GM21717 (cell line): ENCODE data around the gene FNDC3B.
"Not testable (repeated sequence)": the region's sequence is repeated elsewhere in the genome, so short reads cannot be mapped to it uniquely, and the experiment has no call there.

Source experiments
- ATAC-seq: cut with Tn5 transposase; IDR thresholded peaks from one replicate; pipeline ENCODE4 v1.9.1; 2021; ENCODE audit warnings: mild to moderate bottlenecking, moderate library complexity; ENCODE audit not compliant: unreplicated experiment

FNDC3B gene

DNA sequence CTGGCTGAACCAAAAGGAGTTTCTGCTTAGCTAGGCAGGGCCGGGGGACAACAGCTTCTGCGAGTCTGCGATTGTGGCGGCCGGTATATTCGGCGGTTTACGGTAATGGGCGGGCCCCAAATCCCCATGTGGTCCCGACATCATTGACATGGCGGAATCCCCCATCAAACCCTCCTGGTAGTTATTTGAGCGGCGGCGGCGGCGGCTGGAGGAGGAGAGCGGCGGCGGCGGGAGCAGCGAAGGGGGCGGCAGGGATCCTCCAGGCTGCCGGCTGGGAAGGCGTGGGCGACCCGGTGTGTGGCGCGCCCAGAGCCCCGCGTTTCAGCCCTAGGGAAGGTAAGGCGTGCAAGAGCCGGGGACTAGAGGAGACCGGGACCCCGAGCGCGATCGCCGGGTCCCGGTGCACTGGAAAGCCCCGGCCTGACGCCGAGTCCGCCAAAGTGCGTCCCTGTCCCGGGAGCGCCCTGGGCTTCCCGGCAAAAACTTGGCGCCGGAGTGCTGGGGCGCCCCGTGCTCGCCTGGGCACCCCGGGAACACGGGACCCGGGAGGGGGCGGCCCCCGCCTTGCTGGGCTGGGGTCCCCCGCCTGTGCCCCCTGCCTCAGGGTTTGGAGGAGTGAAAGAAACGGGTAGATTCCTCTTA, at the start of gene FNDC3B:
TSS of gene FNDC3B (plus strand) at position 143 of the 642 bp plus-strand sequence. CDS start 72,902 bp downstream, outside the sequence.
- peak; percentile 73 for ATAC-seq

DNA sequence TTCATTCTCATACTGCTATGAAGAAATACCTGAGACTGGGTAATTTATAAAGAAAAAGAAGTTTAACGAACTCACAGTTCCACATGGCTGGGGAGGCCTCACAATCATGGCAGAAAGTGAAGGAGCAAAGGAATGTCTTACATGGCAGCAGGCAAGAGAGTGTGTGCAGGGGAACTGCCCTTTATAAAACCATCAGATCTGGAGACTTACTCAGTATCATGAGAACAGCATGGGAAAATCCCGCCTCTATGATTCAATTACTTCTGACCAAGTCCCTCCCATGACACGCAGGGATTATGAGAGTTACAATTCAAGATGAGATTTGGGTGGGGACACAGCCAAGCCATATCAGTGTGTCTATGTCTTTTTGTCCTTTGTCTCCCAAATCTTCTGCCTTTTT, 49.1 kb upstream of the FNDC3B start:
- not testable (repeated sequence) for ATAC-seq

DNA sequence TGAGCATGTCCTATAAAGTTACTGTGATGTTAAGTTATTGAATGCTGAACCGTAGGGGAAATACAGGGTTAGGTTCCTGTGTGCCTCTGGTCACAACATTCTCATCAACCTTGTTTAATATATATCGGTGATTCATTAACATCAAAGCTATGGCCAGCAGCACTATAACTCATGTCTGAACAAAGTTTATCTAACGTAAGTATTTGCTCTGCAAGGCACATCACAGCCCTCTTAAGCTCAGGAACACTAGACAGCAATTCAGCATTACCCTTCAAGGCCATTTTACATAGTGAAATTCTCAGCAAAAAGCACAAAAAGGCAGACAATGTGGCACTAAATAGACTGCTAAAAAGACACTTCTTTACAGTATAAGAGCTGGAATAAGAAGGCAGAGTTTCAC, 48.2 kb upstream of the FNDC3B start:
- ATAC-seq: no peak

DNA sequence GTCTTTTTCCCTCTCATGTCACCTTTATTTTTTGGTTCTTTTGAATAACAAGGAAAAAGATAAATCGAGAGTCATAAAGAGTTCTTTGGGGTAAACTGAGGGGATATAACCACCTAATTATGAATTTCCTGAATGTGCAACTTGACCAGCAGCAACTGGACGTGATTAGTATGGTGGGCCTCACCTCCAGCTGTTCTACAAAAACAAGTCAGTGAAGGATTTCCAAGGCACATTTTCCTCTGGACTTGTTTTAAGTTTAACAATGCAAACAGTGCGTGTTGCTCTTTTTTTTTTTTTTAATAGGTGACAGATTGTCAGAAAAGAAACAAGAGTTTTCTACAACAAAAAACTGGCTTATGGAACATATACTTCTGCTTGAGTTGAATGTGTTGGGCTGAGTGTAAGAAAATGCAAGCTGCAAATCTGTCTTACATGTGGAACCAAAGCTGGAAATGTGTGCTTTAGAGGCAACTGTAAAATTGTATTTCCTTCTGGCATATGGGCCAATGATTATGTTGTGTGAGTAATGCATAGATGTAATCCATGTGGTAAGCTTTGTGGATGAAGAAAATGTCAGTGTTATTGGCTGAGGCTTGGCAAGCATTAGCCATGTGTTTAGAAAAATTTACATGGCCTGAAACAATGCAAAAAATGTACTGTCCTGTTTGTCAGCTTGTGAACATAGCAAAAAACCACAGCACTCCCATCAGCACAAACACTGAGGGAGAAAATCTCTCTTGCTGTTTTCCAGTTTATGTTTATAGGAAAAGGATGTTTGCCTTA, 44.5 kb upstream of the FNDC3B start:
- no peak for ATAC-seq

DNA sequence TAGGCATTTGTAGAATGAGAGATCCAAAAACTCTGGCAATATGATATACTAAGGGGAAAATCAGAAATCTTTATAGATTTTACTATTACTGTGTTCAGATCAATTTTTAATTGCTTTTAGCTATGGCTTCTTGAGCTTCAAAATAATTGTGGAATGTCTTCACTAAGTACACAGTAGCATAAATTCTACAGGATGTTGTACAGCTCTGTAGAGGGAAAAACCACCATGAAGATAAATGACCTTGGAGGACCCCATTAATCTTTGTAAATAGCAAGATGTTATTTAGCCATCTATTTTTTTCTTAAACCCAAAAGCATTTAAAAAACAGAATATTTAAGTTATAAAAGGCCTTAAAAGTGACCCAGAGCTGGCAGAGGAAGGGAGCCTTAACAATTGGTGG, 43.9 kb upstream of the FNDC3B start:
- ATAC-seq: no peak

DNA sequence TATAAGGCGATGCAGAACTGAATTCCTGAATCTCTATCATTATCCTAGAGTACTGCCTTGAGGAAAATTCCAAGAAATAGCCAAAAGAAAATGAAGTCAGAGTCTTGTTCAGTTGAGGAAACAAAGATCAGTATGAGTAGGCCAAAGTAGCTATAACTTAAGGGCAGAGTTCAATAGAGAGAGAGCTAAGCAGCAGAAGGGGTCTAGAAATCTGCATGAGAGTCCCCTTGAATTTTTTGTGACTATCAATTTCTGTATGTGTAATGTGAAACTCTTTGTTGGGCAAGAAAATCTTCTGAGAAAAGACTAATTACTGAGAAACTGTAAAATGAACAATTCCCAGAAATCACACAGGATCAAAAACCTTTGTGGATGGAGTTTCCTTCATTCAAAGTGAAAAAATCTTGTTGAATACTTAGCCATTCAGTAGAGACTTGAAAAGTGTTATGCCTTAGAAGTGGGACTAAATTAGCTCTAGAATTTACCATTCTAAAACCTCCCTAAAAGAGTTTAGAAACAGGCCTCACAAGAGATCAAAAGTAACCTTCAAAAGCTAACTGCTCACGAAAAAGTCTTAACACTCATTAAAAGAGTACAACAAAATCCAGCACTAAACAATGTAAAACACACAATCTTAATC, 43.1 kb upstream of the FNDC3B start:
- ATAC-seq: no peak

DNA sequence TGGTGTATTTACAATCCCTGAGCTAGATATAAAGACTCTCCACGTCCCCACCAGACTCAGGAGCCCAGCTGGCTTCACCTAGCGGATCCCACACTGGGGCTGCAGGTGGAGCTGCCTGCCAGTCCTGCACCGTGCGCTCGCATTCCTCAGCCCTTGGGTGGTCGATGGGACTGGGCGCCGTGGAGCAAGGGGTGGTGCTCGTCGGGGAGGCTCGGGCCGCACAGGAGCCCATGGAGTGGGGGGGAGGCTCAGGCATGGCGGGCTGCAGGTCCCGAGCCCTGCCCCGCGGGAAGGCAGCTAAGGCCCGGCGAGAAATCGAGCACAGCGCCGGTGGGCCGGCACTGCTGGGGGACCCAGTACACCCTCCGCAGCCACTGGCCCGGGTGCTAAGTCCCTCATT, 40.6 kb upstream of the FNDC3B start:
- ATAC-seq: not testable (repeated sequence)

DNA sequence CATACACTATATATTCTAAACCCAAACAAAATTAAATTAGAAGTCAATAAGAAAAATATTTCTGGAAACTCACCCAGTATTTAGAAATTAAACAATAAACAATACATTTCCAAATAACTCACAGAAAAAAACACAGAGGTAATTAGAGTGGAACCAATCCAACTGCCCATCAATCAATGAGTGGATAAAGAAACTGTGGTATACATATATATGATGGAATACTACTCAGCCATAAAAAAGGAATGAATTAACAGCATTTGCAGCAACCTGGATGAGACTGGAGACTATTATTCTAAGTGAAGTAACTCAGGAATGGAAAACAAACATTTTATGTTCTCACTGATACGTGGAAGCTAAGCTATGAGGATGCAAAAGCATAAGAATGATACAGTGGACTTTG, 37.8 kb upstream of the FNDC3B start:
- not testable (repeated sequence) for ATAC-seq

DNA sequence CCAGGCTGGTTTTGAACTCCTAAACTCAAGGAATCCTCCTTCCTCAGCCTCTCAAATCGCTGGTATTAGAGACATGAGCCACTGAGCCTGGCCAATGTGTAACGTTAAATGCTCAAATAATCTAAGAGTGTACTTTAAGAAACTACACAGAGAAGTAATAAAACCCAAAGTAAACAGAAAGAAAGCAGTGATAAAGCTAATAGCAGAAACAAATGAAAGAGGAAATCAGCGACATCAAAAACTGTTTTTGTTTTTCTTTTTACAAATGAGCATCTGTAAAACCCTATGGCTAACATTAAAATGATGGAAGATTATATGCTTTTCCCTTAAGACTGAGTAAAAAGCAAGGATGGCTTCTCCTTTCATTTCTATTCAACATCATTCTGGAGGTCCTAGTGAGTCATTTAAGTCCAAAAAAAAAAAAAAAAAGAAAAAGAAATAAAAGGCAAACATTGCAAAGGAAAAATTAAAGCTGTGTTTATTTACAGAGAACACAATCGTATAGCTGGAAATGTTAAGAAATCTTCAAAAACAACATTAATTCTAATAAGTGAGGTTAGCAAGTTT, 36.8 kb upstream of the FNDC3B start:
- no peak for ATAC-seq

DNA sequence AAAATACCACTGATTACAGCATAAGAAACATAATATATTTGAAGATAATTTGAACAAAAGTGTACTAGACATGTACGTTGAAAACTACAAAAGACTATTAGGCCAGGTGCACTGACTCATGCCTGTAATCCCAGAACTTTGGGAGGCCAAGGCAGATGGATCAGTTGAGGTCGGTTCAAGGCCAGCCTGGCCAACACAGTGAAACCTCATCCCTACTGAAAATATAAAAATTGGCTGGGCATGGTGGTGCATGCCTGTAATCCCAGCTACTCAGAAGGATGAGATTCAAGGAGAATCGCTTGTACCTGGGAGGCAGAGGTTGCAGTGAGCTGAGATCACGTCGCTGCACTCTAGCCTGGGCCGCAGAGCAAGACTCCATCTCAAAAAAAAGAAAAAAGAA, 36.2 kb upstream of the FNDC3B start:
- no peak for ATAC-seq

DNA sequence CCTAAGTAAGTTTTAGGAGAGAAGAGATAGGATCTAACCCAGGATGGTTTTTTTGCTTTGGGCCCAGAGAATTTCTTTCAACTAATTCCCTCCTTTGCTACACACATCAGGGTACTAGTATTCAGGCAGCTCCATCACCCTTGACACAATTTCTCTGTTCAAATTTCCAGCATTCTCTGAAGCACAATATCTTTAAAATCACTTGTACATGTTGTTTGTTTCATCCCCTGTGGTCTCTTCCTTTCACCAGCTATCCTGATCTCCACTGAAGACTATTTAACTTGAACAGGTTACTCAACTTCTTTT, 32.4 kb upstream of the FNDC3B start:
- no peak for ATAC-seq

DNA sequence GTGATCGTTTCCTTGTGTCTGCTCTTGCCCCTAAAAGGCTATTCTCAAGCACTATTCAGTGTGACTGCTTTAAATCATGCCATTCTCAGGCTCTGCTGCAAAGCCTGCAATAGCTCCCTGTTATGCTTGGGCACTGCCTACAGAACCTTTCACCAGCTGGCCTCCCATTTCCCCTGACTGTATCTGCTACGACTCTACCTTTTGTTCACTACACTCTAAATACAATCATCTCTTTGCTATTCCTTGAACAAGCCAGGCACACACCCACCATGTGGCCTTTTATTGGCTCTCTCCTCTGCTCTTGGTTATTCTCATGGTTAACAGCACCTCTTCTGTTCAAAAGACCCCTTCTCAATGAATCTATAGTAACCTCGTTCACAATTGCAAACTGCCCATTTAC, 29.6 kb upstream of the FNDC3B start:
- ATAC-seq: no peak

DNA sequence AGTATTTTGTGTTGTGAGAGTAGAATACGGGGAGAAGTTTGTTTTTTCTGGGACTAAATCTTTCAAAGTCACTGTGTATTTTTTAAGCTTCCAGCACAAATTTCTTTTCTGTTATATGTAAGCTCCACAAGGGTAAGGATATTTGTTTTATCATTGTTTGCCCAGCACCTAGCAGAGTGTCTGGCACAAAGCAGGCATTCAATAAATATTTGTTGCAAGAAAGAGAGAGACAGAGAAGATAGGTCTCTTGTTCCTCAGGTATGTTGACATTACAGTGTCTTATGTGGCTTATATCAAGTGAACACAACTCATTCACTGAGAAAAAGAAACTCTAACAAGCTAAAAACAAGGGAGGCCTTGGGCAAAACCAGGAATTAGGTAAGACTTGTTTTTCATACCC, 26.6 kb upstream of the FNDC3B start:
- no peak for ATAC-seq

DNA sequence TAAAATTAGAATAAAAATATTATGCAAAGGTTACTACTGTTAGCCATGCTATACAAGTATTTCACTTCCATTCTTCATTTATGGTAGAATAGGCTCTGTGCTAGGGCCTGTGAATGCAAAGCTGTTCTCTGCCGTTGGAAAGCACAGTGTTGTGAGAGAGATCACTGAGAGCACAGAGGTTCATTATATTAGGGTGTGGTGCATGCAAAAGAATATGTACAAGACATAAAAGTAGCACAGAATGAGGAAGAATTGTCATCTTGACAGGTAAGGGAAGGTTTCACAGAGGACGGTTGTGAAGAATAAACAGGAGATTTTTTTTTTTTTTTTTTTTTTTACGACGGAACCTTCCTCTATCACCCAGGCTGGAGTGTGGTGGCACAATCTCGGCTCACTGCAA, 25.2 kb upstream of the FNDC3B start:
- ATAC-seq: no peak

DNA sequence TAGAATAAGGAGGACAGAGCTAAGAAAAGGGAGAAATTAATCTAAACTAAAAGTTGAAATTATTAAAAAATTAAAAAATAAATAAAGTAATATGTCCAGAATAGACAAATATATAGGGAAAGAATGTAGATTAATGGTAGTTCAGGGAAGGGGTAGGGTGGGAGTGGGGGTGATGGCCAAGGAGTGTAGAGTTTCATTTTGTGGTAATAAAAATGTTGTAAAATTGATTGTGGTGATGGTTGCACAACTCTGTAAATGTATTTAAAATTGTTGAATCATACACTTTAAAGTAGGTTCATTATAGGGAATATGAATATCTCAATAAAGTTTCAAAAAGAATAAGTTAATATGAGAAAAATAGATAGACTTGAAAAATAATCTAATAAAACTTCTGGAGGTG, 21.0 kb upstream of the FNDC3B start:
- ATAC-seq: no peak

DNA sequence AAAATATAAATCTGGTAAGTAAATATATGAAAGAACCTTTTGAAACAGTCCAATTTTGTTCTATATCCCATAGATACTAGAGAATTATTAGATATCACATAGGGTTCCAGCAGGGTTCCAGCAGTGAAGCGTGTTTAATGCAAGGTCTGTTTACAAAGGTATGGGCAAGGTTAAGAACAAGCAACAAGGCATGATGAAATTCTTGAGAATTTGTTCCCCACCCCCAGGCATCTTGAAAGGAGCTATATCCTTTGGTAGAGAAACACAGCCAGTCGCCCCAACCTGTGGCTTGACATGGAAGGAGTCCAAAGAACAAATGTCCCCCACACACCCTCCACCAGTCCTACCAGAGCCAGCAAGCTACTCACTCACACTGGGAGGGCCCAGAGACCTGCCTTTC, 18.6 kb upstream of the FNDC3B start:
- no peak for ATAC-seq

DNA sequence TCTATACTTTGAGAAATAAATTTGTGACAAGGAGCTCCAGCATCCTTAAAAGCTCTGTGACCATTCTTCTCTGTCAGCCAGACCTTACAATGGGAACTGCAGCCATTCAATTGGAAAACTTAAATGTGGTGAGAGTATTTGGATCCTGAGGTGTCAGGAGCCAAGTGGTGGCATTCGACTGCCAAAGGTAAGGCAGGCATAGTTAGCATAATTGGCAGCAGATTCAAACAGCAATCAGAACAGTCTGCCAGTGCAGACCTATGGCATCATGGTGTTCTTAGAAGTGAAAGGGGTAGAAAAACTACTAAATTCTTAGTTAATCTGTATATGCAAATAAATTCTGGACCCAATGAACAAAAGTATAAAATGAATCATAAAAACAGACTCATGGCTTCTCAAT, 18.2 kb upstream of the FNDC3B start:
- ATAC-seq: no peak

DNA sequence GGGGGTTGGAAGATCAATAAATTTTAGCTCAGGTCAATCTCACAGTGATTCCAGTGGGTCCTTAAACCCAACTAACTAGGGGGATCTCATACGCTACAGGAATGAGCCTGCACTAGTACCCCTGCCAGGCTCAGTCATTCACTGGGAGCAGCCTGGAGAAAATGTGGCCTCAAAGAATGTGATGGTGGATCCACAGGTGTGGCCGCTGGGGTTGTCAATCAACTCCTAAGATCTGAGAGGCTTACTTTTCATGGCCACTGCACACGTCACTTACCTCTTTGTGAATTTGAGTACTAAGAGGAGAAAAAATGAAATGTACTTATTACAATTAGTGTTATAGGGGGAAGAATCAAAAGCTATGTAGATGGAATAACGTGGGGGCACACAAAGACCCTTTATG, 17.5 kb upstream of the FNDC3B start:
- ATAC-seq: no peak

DNA sequence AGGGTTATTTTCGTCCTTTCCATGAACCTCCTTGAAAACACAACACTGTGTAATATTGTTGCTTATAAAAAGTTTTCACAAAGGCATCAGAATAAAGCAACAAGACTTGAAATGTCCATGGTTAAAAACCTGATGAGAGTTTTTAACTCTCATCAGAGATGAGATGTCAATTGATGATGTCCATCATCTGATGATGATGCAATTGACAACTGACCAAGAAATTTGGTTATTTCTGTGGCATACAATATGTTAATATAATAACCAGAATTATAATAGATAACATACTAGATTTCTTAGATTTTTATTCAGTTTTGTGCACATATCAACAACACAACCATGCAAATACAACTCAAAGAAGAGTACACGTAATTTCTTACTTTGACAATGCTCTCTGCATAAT, 15.5 kb upstream of the FNDC3B start:
- no peak for ATAC-seq

DNA sequence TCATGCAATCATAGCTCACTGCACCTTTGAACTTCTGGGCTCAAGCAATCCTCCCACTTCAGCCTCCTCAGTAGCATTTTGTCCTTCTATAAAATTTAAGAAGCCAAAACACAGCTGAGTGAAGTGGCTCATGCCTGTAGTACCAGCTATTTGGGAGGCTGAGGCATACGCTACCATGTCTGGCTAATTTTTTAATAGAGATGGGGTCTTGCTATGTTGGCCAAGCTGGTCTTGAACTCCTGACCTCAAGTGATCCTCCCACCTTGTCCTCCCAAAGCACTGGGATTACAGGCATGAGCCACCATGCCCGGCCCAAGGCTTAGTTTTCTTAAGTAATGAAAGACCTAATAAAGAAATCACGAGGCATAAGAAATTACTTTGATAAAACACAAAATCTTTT, 14.7 kb upstream of the FNDC3B start:
- no peak for ATAC-seq

DNA sequence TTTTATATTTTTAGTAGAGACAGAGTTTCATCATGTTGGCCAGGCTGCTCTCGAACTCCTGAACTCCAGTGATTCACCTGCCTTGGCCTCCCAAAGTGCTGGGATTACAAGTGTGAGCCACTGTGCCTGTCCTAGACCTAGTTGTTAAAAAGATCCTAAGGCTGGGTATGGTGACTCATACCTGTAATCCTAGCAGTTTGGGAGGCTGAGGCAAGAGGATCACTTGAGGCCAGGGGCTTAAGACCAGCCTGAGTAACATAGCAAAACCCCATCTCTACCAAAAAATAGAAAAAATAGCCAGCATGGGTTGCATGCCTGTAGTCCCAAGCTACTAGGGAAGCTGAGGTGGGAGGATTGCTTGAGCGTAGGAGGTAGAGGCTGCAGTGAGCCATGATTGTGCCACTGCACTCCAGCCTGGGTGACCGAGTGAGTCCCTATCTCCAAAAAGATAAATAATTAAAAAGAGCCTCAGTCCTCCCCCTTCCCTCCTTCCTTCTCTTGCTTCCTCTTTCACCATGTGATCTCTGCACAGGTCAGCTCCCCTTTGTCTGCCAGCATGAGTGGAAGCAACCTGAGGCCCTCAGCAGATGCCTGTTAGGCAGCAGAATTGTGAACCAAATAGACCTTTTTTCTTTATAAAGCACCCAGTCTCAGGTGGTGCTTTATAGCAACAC, 9.8 kb upstream of the FNDC3B start:
- ATAC-seq: no peak
